Measurements from ENCODE around the gene LKAAEAR1. TPM values are rescaled to one million over a fixed set of nuclear protein-coding genes. Genes with fewer than 3 reads are reported as not detected.

The LKAAEAR1 gene
- total RNA-seq, 4 donors from 2014 or later, result 0.81 TPM; not detected in 3

DNA sequence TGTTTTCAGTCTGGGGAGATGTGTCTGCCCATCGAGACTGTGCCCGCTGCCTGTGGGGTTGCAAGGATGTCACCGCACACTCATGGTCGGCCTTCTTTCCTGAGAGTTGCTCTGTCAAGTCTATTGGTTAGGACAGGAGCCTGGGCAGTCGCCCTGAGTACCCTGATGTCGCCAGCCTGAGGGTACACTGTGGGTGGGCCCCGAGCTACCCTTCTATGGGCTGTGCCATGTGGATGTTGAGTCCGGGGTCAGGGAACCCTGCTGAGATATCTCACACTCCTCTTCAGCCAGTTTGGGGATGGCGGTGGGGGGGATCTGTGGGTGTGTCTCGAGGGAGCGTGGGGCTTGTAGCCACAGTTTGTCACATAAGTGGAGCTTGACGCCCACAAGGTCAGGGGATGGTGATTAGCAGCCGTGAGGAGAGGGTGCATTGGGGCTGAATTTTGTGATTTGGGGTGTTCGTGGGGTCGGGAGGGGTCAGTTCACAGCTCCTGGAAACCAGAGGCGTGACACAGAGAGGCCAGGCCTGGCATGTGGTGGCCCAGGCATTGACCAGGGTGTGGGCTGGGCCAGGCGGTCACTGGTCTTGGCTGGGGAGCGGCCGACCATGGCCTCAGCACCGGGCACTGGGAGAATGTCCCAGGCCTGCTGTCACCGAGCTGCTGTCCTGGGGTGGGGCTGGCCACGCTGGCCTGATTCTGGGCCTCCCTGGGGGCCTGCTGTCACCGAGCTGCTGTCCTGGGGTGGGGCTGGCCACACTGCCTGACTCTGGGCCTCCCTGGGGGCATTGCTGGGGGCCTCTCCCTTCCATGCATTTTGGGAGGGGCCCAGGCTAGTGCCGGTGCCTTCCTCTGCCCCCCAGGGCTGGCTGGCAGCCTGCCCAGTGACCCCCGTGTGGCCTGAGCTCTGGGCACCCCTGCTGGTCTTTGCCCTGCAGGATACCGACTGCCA is 24.8 kb upstream of the LKAAEAR1 start:
- TF ChIP-seq POLR2A (IDR thresholded peaks at IDR 0.05) (no peak), POLR2AphosphoS5 (IDR thresholded peaks at IDR 0.05) (no peak), EP300 (IDR thresholded peaks at IDR 0.05) (no peak)
- TF ChIP-seq, protein P1, sequence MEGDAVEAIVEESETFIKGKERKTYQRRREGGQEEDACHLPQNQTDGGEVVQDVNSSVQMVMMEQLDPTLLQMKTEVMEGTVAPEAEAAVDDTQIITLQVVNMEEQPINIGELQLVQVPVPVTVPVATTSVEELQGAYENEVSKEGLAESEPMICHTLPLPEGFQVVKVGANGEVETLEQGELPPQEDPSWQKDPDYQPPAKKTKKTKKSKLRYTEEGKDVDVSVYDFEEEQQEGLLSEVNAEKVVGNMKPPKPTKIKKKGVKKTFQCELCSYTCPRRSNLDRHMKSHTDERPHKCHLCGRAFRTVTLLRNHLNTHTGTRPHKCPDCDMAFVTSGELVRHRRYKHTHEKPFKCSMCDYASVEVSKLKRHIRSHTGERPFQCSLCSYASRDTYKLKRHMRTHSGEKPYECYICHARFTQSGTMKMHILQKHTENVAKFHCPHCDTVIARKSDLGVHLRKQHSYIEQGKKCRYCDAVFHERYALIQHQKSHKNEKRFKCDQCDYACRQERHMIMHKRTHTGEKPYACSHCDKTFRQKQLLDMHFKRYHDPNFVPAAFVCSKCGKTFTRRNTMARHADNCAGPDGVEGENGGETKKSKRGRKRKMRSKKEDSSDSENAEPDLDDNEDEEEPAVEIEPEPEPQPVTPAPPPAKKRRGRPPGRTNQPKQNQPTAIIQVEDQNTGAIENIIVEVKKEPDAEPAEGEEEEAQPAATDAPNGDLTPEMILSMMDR (IDR thresholded peaks at IDR 0.05), result no peak
- Histone ChIP-seq H3K36me3 (no peaks in the 10 kb centered on the region), H3K27ac (no peak overlapping the region), H3K4me1 (no peaks in the 10 kb centered on the region), H3K27me3 (peaks cover 44% of the 10 kb centered on the region), H3K9me3 (no peaks in the 10 kb centered on the region), H3K4me3 (no peak overlapping the region)
- no peak for ATAC-seq
- 70% methylated on average over 10 of the region's 26 CpGs; no CpG with 5 or more reads in 1 of the 2 donors for WGBS, 2 donors (ENCODE audit: low coverage in 1 of 2)

DNA sequence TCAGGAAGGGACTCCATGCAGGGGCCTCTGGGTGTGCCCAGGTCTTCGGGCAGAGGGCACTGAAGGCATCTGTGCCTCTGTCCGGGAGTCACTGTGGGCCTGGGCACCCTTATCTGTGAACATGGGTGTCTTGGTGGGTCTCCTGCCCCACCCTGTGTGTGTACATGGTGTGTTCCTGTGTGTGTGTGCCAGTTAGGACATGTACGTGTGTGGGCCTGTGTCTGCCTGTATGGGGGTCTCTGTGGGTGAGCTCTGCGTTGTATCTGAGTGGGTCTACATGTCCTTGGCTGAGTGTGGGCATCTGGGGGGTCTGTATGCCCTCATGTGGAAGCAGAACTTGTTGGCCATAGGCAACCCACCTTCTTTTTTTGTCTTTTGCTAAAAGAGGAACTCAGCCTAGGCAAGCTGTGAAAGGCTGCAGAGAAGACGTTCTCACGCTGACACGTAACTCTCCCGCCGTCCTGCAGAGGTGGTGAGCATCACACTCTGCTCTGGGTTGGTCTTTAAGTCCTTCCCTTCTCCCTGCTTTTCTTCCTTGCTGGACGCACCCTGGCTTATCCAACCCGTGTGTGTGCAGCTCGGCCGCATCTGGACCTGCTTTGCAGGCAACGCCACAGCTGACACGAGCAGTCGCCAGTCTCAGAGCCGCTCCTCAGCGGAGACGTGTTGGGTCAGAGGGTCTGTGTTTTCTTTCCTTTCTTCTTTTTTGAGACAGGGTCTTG is 23.7 kb upstream of the LKAAEAR1 start:
- TF ChIP-seq POLR2AphosphoS5 (IDR thresholded peaks at IDR 0.05), result no peak
- TF ChIP-seq, protein P1 (IDR thresholded peaks at IDR 0.05), result no peak
- TF ChIP-seq EP300 (IDR thresholded peaks at IDR 0.05), result no peak
- no peak for TF ChIP-seq POLR2A (IDR thresholded peaks at IDR 0.05)
- WGBS, 2 donors (ENCODE audit: low coverage in 1 of 2), result 60 to 66% methylated on average over 15 of the region's 19 CpGs

DNA sequence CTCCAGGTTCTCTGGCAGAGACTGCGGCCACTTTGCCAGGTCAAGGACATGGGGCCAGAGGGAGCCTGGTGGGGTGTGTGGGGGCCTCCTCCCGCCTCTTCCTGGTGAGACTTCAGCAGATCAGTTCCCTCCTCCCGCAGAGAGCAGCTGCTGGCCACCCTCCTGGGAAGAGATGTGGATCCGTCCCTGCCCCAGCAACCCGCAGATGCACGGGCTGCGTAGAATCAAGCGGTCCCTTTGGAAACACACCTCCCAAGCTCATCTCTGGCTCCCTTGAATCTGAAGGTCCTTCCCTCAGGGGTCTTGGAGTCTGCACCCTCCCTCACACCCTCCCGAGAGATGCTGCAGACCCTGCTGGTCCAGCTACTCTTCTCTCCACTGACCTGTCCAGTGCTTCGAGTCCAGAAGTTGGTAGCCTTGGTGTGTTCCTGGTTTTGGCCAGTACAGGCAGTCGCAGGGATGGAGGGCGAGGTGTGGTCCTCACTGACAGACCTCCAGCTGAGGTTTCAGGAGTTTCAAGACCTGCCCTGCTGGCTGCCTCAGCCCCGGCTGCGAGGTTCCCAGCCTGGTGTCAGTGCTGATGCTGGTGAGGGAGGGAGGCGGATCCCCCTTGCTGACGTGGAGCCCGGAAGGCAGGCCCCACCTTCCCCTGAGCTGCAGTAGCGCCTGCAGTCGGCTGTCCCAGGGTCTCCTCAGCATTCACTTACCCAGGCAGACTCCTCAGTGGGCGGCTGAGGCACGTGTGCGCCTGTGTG is 23.0 kb upstream of the LKAAEAR1 start, which contains the start of gene NPBWR2:
TSS of gene NPBWR2 (minus strand) at position 585 of the 755 bp plus-strand sequence. CDS start 734 bp downstream, outside the sequence.
- Histone ChIP-seq H3K9me3 (no peaks in the 10 kb centered on the region), H3K4me1 (peaks cover 0 to 7% (median 3%) of the 10 kb centered on the region in 3 donors), H3K36me3 (no peaks in the 10 kb centered on the region), H3K4me3 (no peak within 1 kb of the TSS), H3K27ac (no peak within 1 kb of the TSS), H3K27me3 (peaks cover 63% of the 10 kb centered on the region)
- ATAC-seq, result no peak
- TF ChIP-seq POLR2AphosphoS5 (IDR thresholded peaks at IDR 0.05) (no peak), EP300 (IDR thresholded peaks at IDR 0.05) (no peak), POLR2A (IDR thresholded peaks at IDR 0.05) (no peak)
- TF ChIP-seq, protein P1 (IDR thresholded peaks at IDR 0.05), result no peak
- whole genome bisulfite sequencing, 2 donors (ENCODE audit: low coverage in 1 of 2), result 29 to 75% methylated on average over 5 to 7 of the region's 22 CpGs

More for the DNA sequence above, 23.7 kb upstream of the LKAAEAR1 start:
- H3K27me3 ChIP-seq, result peaks cover 55% of the 10 kb centered on the region
- H3K4me1 ChIP-seq, result no peaks in the 10 kb centered on the region
- ATAC-seq, result no peak
- H3K27ac ChIP-seq, result no peak overlapping the region
- no peaks in the 10 kb centered on the region for H3K9me3 ChIP-seq
- no peaks in the 10 kb centered on the region for H3K36me3 ChIP-seq
- H3K4me3 ChIP-seq, result no peak overlapping the region

DNA sequence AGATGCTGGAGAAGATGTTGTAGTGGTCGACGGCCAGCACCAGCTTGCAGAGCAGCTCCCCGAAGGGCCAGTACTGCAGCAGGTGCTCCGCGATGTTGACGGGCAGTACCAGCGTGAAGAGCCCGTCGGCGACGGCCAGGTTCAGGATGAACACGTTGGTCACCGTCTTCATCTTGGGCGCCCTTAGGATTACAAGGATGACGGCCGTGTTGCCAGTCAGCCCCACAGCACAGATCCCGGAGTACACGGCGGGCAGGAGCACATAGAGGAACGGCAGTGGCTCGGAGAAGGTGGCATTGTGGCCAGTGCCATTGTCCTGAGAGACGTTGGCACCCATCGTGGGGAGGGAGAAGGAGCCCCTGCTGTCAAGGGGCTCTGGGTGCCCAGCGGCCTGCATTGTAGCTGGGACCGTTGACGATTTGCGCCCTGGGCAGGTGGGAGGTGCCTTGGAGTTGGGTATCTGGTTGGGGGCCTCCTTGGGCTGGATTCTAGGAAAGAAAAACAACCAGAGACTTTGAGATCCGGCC is 22.3 kb upstream of the LKAAEAR1 start:
- ATAC-seq, result no peak
- Histone ChIP-seq H3K36me3 (no peaks in the 10 kb centered on the region), H3K27ac (no peak overlapping the region), H3K9me3 (no peaks in the 10 kb centered on the region), H3K4me3 (no peak overlapping the region), H3K27me3 (peaks cover 69% of the 10 kb centered on the region), H3K4me1 (peaks cover 0 to 13% (median 7%) of the 10 kb centered on the region in 3 donors)
- TF ChIP-seq POLR2A (IDR thresholded peaks at IDR 0.05) (no peak), POLR2AphosphoS5 (IDR thresholded peaks at IDR 0.05) (no peak), EP300 (IDR thresholded peaks at IDR 0.05) (no peak)
- TF ChIP-seq, protein P1 (IDR thresholded peaks at IDR 0.05), result no peak
- WGBS, 2 donors (ENCODE audit: low coverage in 1 of 2), result 91 to 93% methylated on average over 2 to 4 of the region's 28 CpGs
